Measurements from ENCODE around the gene PLEKHG2. TPM values are rescaled to one million over a fixed set of nuclear protein-coding genes. Genes with fewer than 3 reads are reported as not detected.

PLEKHG2 gene
- total and polyA plus RNA-seq, 2 donors, result 13.0 to 30.8 TPM

- Histone ChIP-seq H3K4me3 (ENCODE audit: low read length in 2 of 2) (peak overlapping the region; percentile 49 to 58), H3K27me3 (ENCODE audit: control insufficient read depth in 2 of 2, insufficient read depth in 1 of 2, low read length in 1 of 2) (peaks cover 0 to 2% of the 10 kb centered on the region in 2 donors), H3K9me3 (ENCODE audit: control insufficient read depth in 2 of 2, insufficient read depth in 1 of 2, low read length in 1 of 2) (peaks cover 0 to 6% of the 10 kb centered on the region in 2 donors), H3K36me3 (ENCODE audit: control insufficient read depth in 2 of 2, insufficient read depth in 2 of 2, low read length in 1 of 2) (peaks cover 16 to 17% of the 10 kb centered on the region in 2 donors), H3K4me1 (ENCODE audit: control insufficient read depth in 2 of 2, insufficient read depth in 2 of 2, low read length in 2 of 2) (peaks cover 48 to 81% of the 10 kb centered on the region in 2 donors), H3K27ac (ENCODE audit: low read depth in 1 of 2, low read length in 1 of 2) (peak overlapping the region; percentile 94 to 96)
- DNase-seq (ENCODE audit: low read depth in 6 of 9, low spot score in 9 of 9), result peak in 5 of 9 donors; percentile 51 to 81 (median 66)
- 6% methylated on average over 43 of the region's 43 CpGs for WGBS
These were observed 8.8 kb upstream of the PLEKHG2 start for GRCh38 chr19:39403331-39404312.

- H3K27me3 ChIP-seq (ENCODE audit: control insufficient read depth in 2 of 2, insufficient read depth in 1 of 2, low read length in 1 of 2), result peaks cover 0 to 2% of the 10 kb centered on the region in 2 donors
- WGBS, result 95% methylated on average over 17 of the region's 17 CpGs
- peaks cover 15% of the 10 kb centered on the region in 2 donors for H3K36me3 ChIP-seq (ENCODE audit: control insufficient read depth in 2 of 2, insufficient read depth in 2 of 2, low read length in 1 of 2)
- H3K4me3 ChIP-seq (ENCODE audit: low read length in 2 of 2), result peak overlapping the region; percentile 99 to 100
- H3K27ac ChIP-seq (ENCODE audit: low read depth in 1 of 2, low read length in 1 of 2), result peak overlapping the region; percentile 93 to 100
- peaks cover 0 to 6% of the 10 kb centered on the region in 2 donors for H3K9me3 ChIP-seq (ENCODE audit: control insufficient read depth in 2 of 2, insufficient read depth in 1 of 2, low read length in 1 of 2)
- H3K4me1 ChIP-seq (ENCODE audit: control insufficient read depth in 2 of 2, insufficient read depth in 2 of 2, low read length in 2 of 2), result peaks cover 50 to 87% of the 10 kb centered on the region in 2 donors
- peak in 1 of 9 donors; percentile 30 for DNase-seq (ENCODE audit: low read depth in 6 of 9, low spot score in 9 of 9)
These were observed 7.1 kb upstream of the PLEKHG2 start for GRCh38 chr19:39405261-39405957.

GRCh38 chr19:39405958-39406655, 6.4 kb upstream of the PLEKHG2 start:
- H3K36me3 ChIP-seq (ENCODE audit: control insufficient read depth in 2 of 2, insufficient read depth in 2 of 2, low read length in 1 of 2), result peaks cover 15% of the 10 kb centered on the region in 2 donors
- H3K27ac ChIP-seq (ENCODE audit: low read depth in 1 of 2, low read length in 1 of 2), result peak overlapping the region; percentile 93 to 100
- peaks cover 0 to 2% of the 10 kb centered on the region in 2 donors for H3K27me3 ChIP-seq (ENCODE audit: control insufficient read depth in 2 of 2, insufficient read depth in 1 of 2, low read length in 1 of 2)
- 16% methylated on average over 22 of the region's 22 CpGs for WGBS
- H3K4me3 ChIP-seq (ENCODE audit: low read length in 2 of 2), result peak overlapping the region; percentile 99 to 100
- peaks cover 51 to 87% of the 10 kb centered on the region in 2 donors for H3K4me1 ChIP-seq (ENCODE audit: control insufficient read depth in 2 of 2, insufficient read depth in 2 of 2, low read length in 2 of 2)
- H3K9me3 ChIP-seq (ENCODE audit: control insufficient read depth in 2 of 2, insufficient read depth in 1 of 2, low read length in 1 of 2), result peaks cover 0 to 6% of the 10 kb centered on the region in 2 donors
- DNase-seq (ENCODE audit: low read depth in 6 of 9, low spot score in 9 of 9), result peak in 8 of 9 donors; percentile 84 to 97 (median 92)

- Histone ChIP-seq H3K27ac (ENCODE audit: low read depth in 1 of 2, low read length in 1 of 2) (peak within 1 kb of the TSS; percentile 100), H3K9me3 (ENCODE audit: control insufficient read depth in 2 of 2, insufficient read depth in 1 of 2, low read length in 1 of 2) (peaks cover 0 to 6% of the 10 kb centered on the region in 2 donors), H3K4me1 (ENCODE audit: control insufficient read depth in 2 of 2, insufficient read depth in 2 of 2, low read length in 2 of 2) (peaks cover 47 to 85% of the 10 kb centered on the region in 2 donors), H3K4me3 (ENCODE audit: low read length in 2 of 2) (peak within 1 kb of the TSS; percentile 99 to 100), H3K27me3 (ENCODE audit: control insufficient read depth in 2 of 2, insufficient read depth in 1 of 2, low read length in 1 of 2) (peaks cover 0 to 2% of the 10 kb centered on the region in 2 donors), H3K36me3 (ENCODE audit: control insufficient read depth in 2 of 2, insufficient read depth in 2 of 2, low read length in 1 of 2) (peaks cover 15% of the 10 kb centered on the region in 2 donors)
- WGBS, result under 1% methylated on average over 56 of the region's 56 CpGs
- peak in 6 of 9 donors; percentile 75 to 93 (median 84) for DNase-seq (ENCODE audit: low read depth in 6 of 9, low spot score in 9 of 9)
These were observed 5.6 kb upstream of the PLEKHG2 start, which contains the start of gene ZFP36 for GRCh38 chr19:39406656-39407409. Gene ZFP36, plus strand, starts transcription at chr19:39406847. Its CDS starts 58 bp downstream, at chr19:39406905.

- DNase-seq (ENCODE audit: low read depth in 6 of 9, low spot score in 9 of 9), result no peak
- Histone ChIP-seq H3K4me3 (ENCODE audit: low read length in 2 of 2) (peak overlapping the region; percentile 99 to 100), H3K27ac (ENCODE audit: low read depth in 1 of 2, low read length in 1 of 2) (peak overlapping the region; percentile 100), H3K9me3 (ENCODE audit: control insufficient read depth in 2 of 2, insufficient read depth in 1 of 2, low read length in 1 of 2) (peaks cover 0 to 6% of the 10 kb centered on the region in 2 donors), H3K4me1 (ENCODE audit: control insufficient read depth in 2 of 2, insufficient read depth in 2 of 2, low read length in 2 of 2) (peaks cover 42 to 80% of the 10 kb centered on the region in 2 donors), H3K36me3 (ENCODE audit: control insufficient read depth in 2 of 2, insufficient read depth in 2 of 2, low read length in 1 of 2) (peaks cover 15% of the 10 kb centered on the region in 2 donors), H3K27me3 (ENCODE audit: control insufficient read depth in 2 of 2, insufficient read depth in 1 of 2, low read length in 1 of 2) (peaks cover 0 to 2% of the 10 kb centered on the region in 2 donors)
- WGBS, result under 1% methylated on average over 14 of the region's 14 CpGs
These were observed 5.1 kb upstream of the PLEKHG2 start for GRCh38 chr19:39407410-39407659.

- DNase-seq (ENCODE audit: low read depth in 6 of 9, low spot score in 9 of 9), result peak in 5 of 9 donors; percentile 60 to 88 (median 75)
- WGBS, result 40% methylated on average over 40 of the region's 40 CpGs
- Histone ChIP-seq H3K4me1 (ENCODE audit: control insufficient read depth in 2 of 2, insufficient read depth in 2 of 2, low read length in 2 of 2) (peaks cover 38 to 75% of the 10 kb centered on the region in 2 donors), H3K9me3 (ENCODE audit: control insufficient read depth in 2 of 2, insufficient read depth in 1 of 2, low read length in 1 of 2) (peaks cover 0 to 6% of the 10 kb centered on the region in 2 donors), H3K4me3 (ENCODE audit: low read length in 2 of 2) (peak overlapping the region; percentile 99 to 100), H3K27ac (ENCODE audit: low read depth in 1 of 2, low read length in 1 of 2) (peak overlapping the region; percentile 100), H3K36me3 (ENCODE audit: control insufficient read depth in 2 of 2, insufficient read depth in 2 of 2, low read length in 1 of 2) (peaks cover 15% of the 10 kb centered on the region in 2 donors), H3K27me3 (ENCODE audit: control insufficient read depth in 2 of 2, insufficient read depth in 1 of 2, low read length in 1 of 2) (peaks cover 0 to 2% of the 10 kb centered on the region in 2 donors)
These were observed 4.6 kb upstream of the PLEKHG2 start for GRCh38 chr19:39407660-39408391.

- H3K9me3 ChIP-seq (ENCODE audit: control insufficient read depth in 2 of 2, insufficient read depth in 1 of 2, low read length in 1 of 2), result peaks cover 0 to 6% of the 10 kb centered on the region in 2 donors
- peaks cover 15% of the 10 kb centered on the region in 2 donors for H3K36me3 ChIP-seq (ENCODE audit: control insufficient read depth in 2 of 2, insufficient read depth in 2 of 2, low read length in 1 of 2)
- WGBS, result 75% methylated on average over 20 of the region's 20 CpGs
- H3K27ac ChIP-seq (ENCODE audit: low read depth in 1 of 2, low read length in 1 of 2), result peak overlapping the region; percentile 100
- DNase-seq (ENCODE audit: low read depth in 6 of 9, low spot score in 9 of 9), result peak in 1 of 9 donors; percentile 27
- peaks cover 0 to 2% of the 10 kb centered on the region in 2 donors for H3K27me3 ChIP-seq (ENCODE audit: control insufficient read depth in 2 of 2, insufficient read depth in 1 of 2, low read length in 1 of 2)
- H3K4me3 ChIP-seq (ENCODE audit: low read length in 2 of 2), result peak overlapping the region; percentile 99 to 100
- peaks cover 31 to 69% of the 10 kb centered on the region in 2 donors for H3K4me1 ChIP-seq (ENCODE audit: control insufficient read depth in 2 of 2, insufficient read depth in 2 of 2, low read length in 2 of 2)
These were observed 3.9 kb upstream of the PLEKHG2 start for GRCh38 chr19:39408392-39409207.
